GM12801 (cell line): Measurements from ENCODE around the gene PAPPA.

ENCODE experiments used
- CTCF ChIP-seq: IDR thresholded peaks from one replicate; pipeline ENCODE4 v1.5.1; 2011; ENCODE audit warnings: control low read depth; ENCODE audit not compliant: insufficient read length; ENCODE audit errors: extremely low read depth

The PAPPA gene

GRCh38 chr9:116133163-116133562 lies 20.4 kb upstream of the PAPPA start:
- no peak for TF ChIP-seq CTCF

DNA sequence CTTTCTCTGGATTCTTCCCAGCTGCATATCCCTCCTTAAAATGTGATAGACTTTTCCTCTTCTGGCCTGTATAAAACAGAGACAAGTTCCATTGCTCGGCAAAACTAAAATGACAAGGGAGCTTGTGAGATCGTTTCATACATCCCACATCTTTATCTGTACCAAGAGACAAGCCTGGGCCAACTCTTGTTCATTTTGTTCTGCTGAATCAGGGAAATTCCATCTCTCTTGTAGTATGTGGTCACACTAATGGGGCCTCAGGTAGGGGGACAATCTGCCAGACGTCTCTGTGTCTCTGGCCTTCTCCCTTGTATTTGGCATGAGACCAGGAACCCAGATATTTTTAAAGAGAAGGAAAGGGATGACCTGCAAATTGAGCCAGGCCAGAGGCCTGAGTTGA lies 18.6 kb upstream of the PAPPA start:
- TF ChIP-seq CTCF = no peak

GRCh38 chr9:116137010-116137409 lies 16.6 kb upstream of the PAPPA start:
- no peak for TF ChIP-seq CTCF

DNA sequence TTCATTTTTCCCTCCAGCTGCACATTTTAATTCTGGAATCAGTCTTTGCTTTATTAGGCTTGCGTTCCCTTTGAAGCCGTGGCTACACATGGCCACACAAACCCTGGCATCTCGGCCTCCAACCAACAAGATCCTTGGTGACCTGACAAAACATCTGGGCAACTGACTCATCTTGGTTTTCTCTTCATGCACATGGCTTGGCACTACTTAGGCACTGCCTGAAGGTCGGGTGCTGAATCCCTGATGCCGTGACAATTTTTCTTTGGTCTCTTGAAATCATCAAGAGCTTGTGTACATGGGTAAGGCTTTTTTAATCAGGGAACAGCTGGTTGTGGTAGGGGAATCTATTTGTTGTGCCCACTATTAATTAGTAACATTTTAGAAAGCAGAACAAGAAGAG lies 16.0 kb upstream of the PAPPA start:
- TF ChIP-seq CTCF = no peak

DNA sequence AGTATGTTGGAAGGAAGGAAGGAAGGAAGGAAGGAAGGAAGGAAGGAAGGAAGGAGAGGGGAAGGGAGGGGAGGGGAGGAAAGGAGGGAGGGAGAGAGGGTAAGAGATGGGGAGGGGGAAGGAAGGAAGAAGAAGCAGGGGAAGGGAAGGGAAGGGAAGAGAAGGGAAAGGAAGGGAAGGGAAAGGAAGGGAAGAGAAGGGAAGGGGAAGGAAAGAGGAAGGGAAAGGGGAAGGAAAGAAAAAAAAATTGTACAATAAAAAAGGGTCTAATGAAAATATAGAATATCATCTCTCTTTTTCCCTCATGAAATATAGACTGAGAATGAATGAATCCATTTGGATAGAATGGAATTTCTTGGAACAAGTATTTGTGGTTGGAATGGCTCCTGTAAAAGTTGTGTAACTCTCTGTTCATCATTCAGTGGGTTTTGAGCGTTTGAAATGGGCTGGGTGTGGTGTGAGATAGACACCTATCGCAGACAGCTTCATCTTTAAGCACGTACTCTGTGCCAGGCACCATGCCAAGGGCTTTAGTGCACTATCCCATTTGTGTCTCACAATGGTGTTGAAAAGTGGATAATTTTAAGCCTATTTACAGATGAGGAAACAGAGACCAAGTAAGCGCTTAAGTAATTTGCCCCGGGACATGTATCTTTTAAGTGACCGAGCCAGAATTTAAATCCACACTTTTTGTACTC lies 11.6 kb upstream of the PAPPA start:
- TF ChIP-seq CTCF = no peak

DNA sequence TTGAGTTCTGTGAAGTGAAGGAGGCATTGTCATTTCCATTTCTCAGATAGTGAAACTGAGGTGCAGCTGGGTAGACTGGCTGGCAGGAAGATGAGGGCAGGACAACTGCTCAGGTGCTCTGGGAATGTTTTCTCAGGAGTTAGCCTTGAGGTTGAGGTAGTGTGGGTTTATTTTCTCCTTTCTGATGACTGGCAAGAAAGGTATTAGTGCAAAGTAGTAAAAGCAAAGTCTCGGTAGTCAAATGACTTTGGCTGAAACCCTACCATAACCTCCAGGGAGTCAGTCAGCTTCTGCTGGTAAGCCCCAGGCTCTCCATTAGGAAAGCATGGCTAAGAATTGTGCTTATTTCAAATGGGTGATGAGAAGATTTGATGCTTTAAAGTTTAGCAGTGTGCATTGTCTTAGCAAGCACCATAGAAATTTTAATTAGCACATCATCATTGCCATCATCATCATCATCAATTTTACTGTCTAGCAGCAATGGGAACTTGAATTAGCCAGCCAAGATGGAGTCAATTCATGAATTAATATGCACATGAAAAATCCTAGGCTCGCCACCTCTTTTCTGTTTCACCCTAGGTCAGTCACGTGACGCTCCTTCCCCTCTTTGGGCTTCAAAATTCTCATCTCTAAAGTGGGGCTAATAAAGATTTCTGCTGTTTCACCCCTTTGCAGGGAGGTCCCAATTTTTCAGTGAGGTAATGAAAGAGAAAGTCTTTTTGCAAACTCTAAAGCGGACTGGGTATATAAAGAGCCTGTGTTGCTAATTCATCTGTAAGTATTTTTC lies 10.7 kb upstream of the PAPPA start:
- TF ChIP-seq CTCF = no peak

DNA sequence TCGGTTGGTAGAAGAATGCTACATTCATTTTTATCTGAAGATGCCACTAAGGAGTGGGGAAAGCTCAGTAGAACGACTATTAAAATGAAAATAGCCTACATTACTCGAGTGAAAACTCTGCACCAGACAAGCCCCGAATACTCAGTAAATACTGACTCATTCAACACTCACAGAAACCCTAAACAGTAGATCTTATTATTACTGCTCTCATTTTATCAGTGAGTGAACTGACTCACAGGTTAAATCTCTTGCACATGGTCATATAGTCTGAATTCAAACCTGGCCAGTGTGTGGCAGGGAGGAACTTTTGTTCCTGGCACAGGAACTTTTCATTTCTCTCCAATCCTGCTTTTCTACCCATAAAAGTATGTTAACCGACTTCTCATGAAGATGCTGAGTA lies 9.6 kb upstream of the PAPPA start:
- no peak for TF ChIP-seq CTCF
